Keratinocyte (primary cell): Measurements from ENCODE around the gene AOC1. TPM values are rescaled to one million over a fixed set of nuclear protein-coding genes. Genes with fewer than 3 reads are reported as not detected.

Experiments
- DNase-seq: peaks from one replicate; pipeline ENCODE4 v3.0.0-alpha.2; 2011; ENCODE audit warnings: low read depth, missing footprints, low spot score
- FAIRE-seq: peaks from 2 replicates; lab custom pipeline; 2011; peaks lifted over from hg19 to GRCh38; lab: Jason Lieb, UNC
- H2AFZ ChIP-seq: 2 replicates; pipeline ENCODE4 v1.6.0; 2012; ENCODE audit warnings: low read length, control low read depth, inconsistent platforms; ENCODE audit not compliant: control insufficient read depth
- H3K27ac ChIP-seq: 2 replicates; pipeline ENCODE4 v1.5.1; 2011; ENCODE audit warnings: low read length; ENCODE audit not compliant: control insufficient read depth, insufficient read depth
- H3K27me3 ChIP-seq: 3 replicates; pipeline ENCODE4 v1.6.0; 2011; ENCODE audit warnings: low read length; ENCODE audit not compliant: control insufficient read depth, insufficient read depth; ENCODE audit errors: extremely low read depth
- H3K36me3 ChIP-seq, 2 experiments: 2 replicates in 1 of 2; 3 replicates in 1 of 2; pipeline ENCODE4 v1.5.1; 2011; ENCODE audit warnings: low read length in 2 of 2, mild to moderate bottlenecking in 1 of 2; ENCODE audit not compliant: control insufficient read depth in 2 of 2, insufficient read depth in 2 of 2; ENCODE audit errors: extremely low read depth in 1 of 2
- H3K4me1 ChIP-seq: 3 replicates; pipeline ENCODE4 v1.5.1; 2011; ENCODE audit warnings: low read length; ENCODE audit not compliant: control insufficient read depth, insufficient read depth; ENCODE audit errors: extremely low read depth
- H3K4me2 ChIP-seq: 3 replicates; pipeline ENCODE4 v1.6.0; 2011; ENCODE audit warnings: low read depth, low read length; ENCODE audit not compliant: control insufficient read depth, insufficient read depth; ENCODE audit errors: extremely low read depth
- H3K4me3 ChIP-seq, 3 experiments: fragments of 200-600 bp in 1 of 3; sonication (generic) in 1 of 3; 2 replicates in 2 of 3; 3 replicates in 1 of 3; pipeline ENCODE4 v1.5.1; 2011 to 2016; ENCODE audit warnings: low read length in 3 of 3, mild to moderate bottlenecking in 3 of 3, control low read depth in 2 of 3, inconsistent platforms in 1 of 3, low read depth in 1 of 3, mixed read lengths in 1 of 3, mixed run types in 1 of 3, moderate library complexity in 1 of 3; ENCODE audit not compliant: control insufficient read depth in 2 of 3, insufficient read depth in 2 of 3; ENCODE audit errors: extremely low read depth in 1 of 3
- H3K79me2 ChIP-seq: 2 replicates; pipeline ENCODE4 v1.6.0; 2012; ENCODE audit warnings: low read length; ENCODE audit not compliant: control insufficient read depth, insufficient read depth
- H3K9ac ChIP-seq: 3 replicates; pipeline ENCODE4 v1.6.0; 2011; ENCODE audit warnings: low read length; ENCODE audit not compliant: control insufficient read depth, insufficient read depth; ENCODE audit errors: extremely low read depth
- H3K9me1 ChIP-seq: 3 replicates; pipeline ENCODE4 v1.6.0; 2011; ENCODE audit warnings: low read length; ENCODE audit not compliant: control insufficient read depth, insufficient read depth; ENCODE audit errors: extremely low read depth
- H3K9me3 ChIP-seq: 2 replicates; pipeline ENCODE4 v1.5.1; 2012; ENCODE audit warnings: low read depth, low read length; ENCODE audit not compliant: control insufficient read depth
- H4K20me1 ChIP-seq: 3 replicates; pipeline ENCODE4 v1.6.0; 2011; ENCODE audit warnings: low read length; ENCODE audit not compliant: control insufficient read depth, insufficient read depth; ENCODE audit errors: extremely low read depth
- EZH2 ChIP-seq: IDR thresholded peaks from one replicate; pipeline ENCODE4 v1.6.1; 2012; ENCODE audit warnings: inconsistent platforms, mild to moderate bottlenecking, low read length, moderate library complexity
- dilution Hi-C: fragments of 300-500 bp; cut with MboI; formaldehyde crosslinking; loops from one replicate; pipeline ENCODE4 v1.7.0; 2020; ENCODE audit warnings: low sequenced_read_pairs; ENCODE audit not compliant: extremely low pct_ligation_motif_present
- polyA plus RNA-seq, 5 experiments: library from polyadenylated mRNA; depleted of rRNA in 3 of 5; stranded (reverse) in 3 of 5; stranded (forward) in 1 of 5; unstranded in 1 of 5; fragments of >200 nt; gene quantifications; 1 replicate in 1 of 5; 2 replicates in 3 of 5; 3 replicates in 1 of 5; pipeline versions ENCODE4 v1.2.1 to v1.2.3, GENCODE V29; 2011 to 2012; ENCODE audit warnings: missing spikeins in 2 of 5, low read depth in 1 of 5, low replicate concordance in 1 of 5
- TF ChIP-seq, protein P1 (sequence below), 3 experiments: IDR thresholded peaks in 1 of 3; conservative IDR thresholded peaks in 1 of 3; optimal IDR thresholded peaks in 1 of 3; 2 replicates in 2 of 3; 3 replicates in 1 of 3; pipeline versions ENCODE3 to v1.5.1; 2011; ENCODE audit warnings: low read length in 3 of 3, mild to moderate bottlenecking in 3 of 3, moderate library complexity in 2 of 3, control low read depth in 1 of 3, inconsistent platforms in 1 of 3; ENCODE audit not compliant: insufficient read depth in 2 of 3; ENCODE audit errors: extremely low read depth in 1 of 3

Gene AOC1
- polyA plus RNA-seq, 1 donor (not counting 4 experiments of a cell fraction or from before 2014, with no cell fraction given): not detected

DNA sequence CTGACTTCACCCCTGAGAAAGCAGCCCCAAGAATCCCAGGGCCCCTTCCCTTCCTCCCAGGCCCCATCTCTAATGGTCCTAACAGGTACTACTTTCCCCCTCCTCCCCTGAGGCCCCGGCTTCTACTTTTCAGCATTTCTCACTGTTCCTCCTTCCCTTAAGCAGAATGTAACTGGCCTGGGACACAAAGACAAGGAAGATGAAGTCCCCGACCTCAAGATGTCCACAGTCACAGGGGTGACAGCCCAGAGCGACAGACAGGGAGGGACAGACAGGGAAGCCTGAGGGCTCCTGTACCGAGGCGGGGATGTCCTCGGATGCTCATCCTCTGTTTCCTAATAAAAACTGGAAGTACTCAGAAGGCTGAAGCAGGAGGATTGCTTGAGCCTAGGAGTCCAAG lies 11.6 kb downstream of the AOC1 start:
- Histone ChIP-seq H3K27ac (no peak overlapping the region), H3K9me3 (no peaks in the 10 kb centered on the region), H3K79me2 (no peaks in the 10 kb centered on the region), H3K36me3 (no peaks in the 10 kb centered on the region), H3K4me3 (no peak overlapping the region), H3K4me1 (no peaks in the 10 kb centered on the region), H3K4me2 (no peak overlapping the region), H4K20me1 (no peaks in the 10 kb centered on the region), H3K9ac (no peak overlapping the region), H3K9me1 (no peaks in the 10 kb centered on the region), H2AFZ (no peak overlapping the region), H3K27me3 (peaks cover 4% of the 10 kb centered on the region)
- TF ChIP-seq, protein P1, sequence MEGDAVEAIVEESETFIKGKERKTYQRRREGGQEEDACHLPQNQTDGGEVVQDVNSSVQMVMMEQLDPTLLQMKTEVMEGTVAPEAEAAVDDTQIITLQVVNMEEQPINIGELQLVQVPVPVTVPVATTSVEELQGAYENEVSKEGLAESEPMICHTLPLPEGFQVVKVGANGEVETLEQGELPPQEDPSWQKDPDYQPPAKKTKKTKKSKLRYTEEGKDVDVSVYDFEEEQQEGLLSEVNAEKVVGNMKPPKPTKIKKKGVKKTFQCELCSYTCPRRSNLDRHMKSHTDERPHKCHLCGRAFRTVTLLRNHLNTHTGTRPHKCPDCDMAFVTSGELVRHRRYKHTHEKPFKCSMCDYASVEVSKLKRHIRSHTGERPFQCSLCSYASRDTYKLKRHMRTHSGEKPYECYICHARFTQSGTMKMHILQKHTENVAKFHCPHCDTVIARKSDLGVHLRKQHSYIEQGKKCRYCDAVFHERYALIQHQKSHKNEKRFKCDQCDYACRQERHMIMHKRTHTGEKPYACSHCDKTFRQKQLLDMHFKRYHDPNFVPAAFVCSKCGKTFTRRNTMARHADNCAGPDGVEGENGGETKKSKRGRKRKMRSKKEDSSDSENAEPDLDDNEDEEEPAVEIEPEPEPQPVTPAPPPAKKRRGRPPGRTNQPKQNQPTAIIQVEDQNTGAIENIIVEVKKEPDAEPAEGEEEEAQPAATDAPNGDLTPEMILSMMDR (optimal IDR thresholded peaks at IDR 0.05 in 1 of 3, IDR thresholded peaks at IDR 0.05 in 1 of 3, conservative IDR thresholded peaks at IDR 0.05 in 1 of 3; ENCODE audit: extremely low read depth in 1 of 3, insufficient read depth in 2 of 3, low read length in 3 of 3): no peak
- no peak for TF ChIP-seq EZH2
- dilution Hi-C loops: no loop called here
- FAIRE-seq (no peak), DNase-seq (no peak)

DNA sequence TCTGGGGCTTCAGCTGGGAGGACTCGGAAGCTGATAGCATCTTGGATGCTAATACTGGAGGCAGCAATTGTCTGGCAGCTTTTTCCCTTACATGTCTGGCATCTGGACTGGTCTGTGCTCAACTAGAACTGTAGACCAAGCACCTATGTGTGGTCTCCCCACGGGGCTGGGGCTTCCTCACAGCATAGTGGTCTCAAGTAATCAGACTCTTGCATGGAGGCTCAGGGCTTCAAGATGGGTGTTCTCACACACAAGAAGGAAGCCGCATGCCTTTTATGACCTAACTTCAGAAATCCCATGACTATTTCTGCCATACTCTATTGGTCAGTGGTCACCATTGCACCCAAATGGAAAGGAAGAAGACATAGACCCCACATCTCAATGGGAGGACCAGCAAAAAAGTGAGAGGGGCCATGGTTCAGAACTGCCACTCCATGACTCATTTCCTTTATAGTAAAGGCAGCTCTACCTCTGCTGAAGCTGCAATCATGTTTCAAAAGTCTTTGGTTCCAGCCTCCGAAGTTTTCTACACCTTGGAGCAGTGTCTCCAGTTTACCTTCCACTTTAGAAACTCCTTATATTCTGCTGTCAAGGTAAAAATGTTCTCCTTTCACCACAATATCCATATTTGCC lies 14.7 kb downstream of the AOC1 start:
- no peaks in the 10 kb centered on the region for H3K36me3 ChIP-seq
- no peaks in the 10 kb centered on the region for H3K79me2 ChIP-seq
- no peak overlapping the region for H3K27ac ChIP-seq
- dilution Hi-C loops: no loop called here
- H3K4me2 ChIP-seq: no peak overlapping the region
- no peaks in the 10 kb centered on the region for H3K9me1 ChIP-seq
- H3K9ac ChIP-seq: no peak overlapping the region
- DNase-seq (no peak), FAIRE-seq (no peak)
- no peaks in the 10 kb centered on the region for H3K4me1 ChIP-seq
- no peaks in the 10 kb centered on the region for H3K9me3 ChIP-seq
- no peaks in the 10 kb centered on the region for H4K20me1 ChIP-seq
- no peak overlapping the region for H3K4me3 ChIP-seq
- TF ChIP-seq, protein P1 (optimal IDR thresholded peaks at IDR 0.05 in 1 of 3, IDR thresholded peaks at IDR 0.05 in 1 of 3, conservative IDR thresholded peaks at IDR 0.05 in 1 of 3; ENCODE audit: extremely low read depth in 1 of 3, insufficient read depth in 2 of 3, low read length in 3 of 3): no peak
- no peak for TF ChIP-seq EZH2
- no peaks in the 10 kb centered on the region for H3K27me3 ChIP-seq
- H2AFZ ChIP-seq: no peak overlapping the region
